Type B pancreatic cell (in vitro differentiated cells): Measurements from ENCODE around the gene CREB5. TPM values are rescaled to one million over a fixed set of nuclear protein-coding genes. Genes with fewer than 3 reads are reported as not detected.

Experiments
- DNase-seq: peaks from one replicate; pipeline ENCODE4 v3.0.0; 2021; ENCODE audit warnings: mixed read lengths; ENCODE audit not compliant: unreplicated experiment; ENCODE audit errors: extremely low spot score
- H3K27ac Mint-ChIP-seq: 2 replicates; pipeline ENCODE4 v1.8.0; 2021; ENCODE audit warnings: mild to moderate bottlenecking, mixed read lengths
- H3K27me3 Mint-ChIP-seq: 2 replicates; pipeline ENCODE4 v1.8.0; 2021; ENCODE audit warnings: mixed read lengths
- H3K36me3 Mint-ChIP-seq: 2 replicates; pipeline ENCODE4 v1.8.0; 2021; ENCODE audit warnings: mixed read lengths
- H3K4me1 Mint-ChIP-seq: one replicate; pipeline ENCODE4 v1.8.0; 2021; ENCODE audit warnings: mixed read lengths; ENCODE audit not compliant: unreplicated experiment
- H3K4me3 Mint-ChIP-seq: 2 replicates; pipeline ENCODE4 v1.8.0; 2021; ENCODE audit warnings: mild to moderate bottlenecking, mixed read lengths
- H3K9me3 Mint-ChIP-seq: 2 replicates; pipeline ENCODE4 v1.8.0; 2021; ENCODE audit warnings: mixed read lengths
- CTCF ChIP-seq: fragments of 200-600 bp; sonication (generic); conservative IDR thresholded peaks from 2 replicates; pipeline ENCODE4 v1.5.0; 2021; ENCODE audit warnings: antibody characterized with exemption, mild to moderate bottlenecking
- total RNA-seq: library from RNA; stranded (reverse); gene quantifications from 2 replicates; pipeline ENCODE4 v1.2.1, GENCODE V29; 2021; ENCODE audit warnings: low replicate concordance

Gene CREB5
- total RNA-seq, 1 donor from 2014 or later: 31.0 TPM

- H3K4me1 Mint-ChIP-seq: peaks cover 40% of the 10 kb centered on the region
- H3K9me3 Mint-ChIP-seq: peaks cover 7% of the 10 kb centered on the region
- H3K27me3 Mint-ChIP-seq: peaks cover 9% of the 10 kb centered on the region
- no peak overlapping the region for H3K27ac Mint-ChIP-seq
- DNase-seq: no peak
- no peak for TF ChIP-seq CTCF
- no peak overlapping the region for H3K4me3 Mint-ChIP-seq
- H3K36me3 Mint-ChIP-seq: peaks cover 4% of the 10 kb centered on the region
Observed at GRCh38 chr7:28697913-28698563, 285.7 kb downstream of the CREB5 start.

GRCh38 chr7:28698840-28699239 is 286.5 kb downstream of the CREB5 start:
- H3K27ac Mint-ChIP-seq: no peak overlapping the region
- DNase-seq: no peak
- peaks cover 39% of the 10 kb centered on the region for H3K4me1 Mint-ChIP-seq
- peaks cover 11% of the 10 kb centered on the region for H3K9me3 Mint-ChIP-seq
- peaks cover 10% of the 10 kb centered on the region for H3K27me3 Mint-ChIP-seq
- H3K4me3 Mint-ChIP-seq: no peak overlapping the region
- H3K36me3 Mint-ChIP-seq: peaks cover 8% of the 10 kb centered on the region
- TF ChIP-seq CTCF: no peak

DNA sequence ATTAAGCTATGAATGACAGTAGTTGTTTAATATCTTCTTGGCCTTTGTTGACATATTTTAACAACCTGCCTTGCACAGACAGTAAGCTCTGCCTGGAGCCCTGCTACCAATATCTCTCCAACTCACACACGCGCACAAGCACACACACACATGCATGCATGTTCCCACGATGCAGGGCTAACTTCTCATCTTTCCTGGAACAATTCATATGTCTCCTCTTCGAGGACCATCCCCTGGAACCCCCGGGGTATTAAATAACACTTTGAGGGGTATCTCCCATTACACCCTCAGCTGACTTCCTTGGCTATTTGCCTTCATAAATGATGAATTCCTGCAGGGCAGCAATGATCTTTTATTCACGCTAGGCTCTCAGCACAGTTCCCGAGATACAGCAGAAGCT is 287.8 kb downstream of the CREB5 start:
- no peak for TF ChIP-seq CTCF
- Mint-ChIP-seq H3K36me3 (peaks cover 8% of the 10 kb centered on the region), H3K27me3 (peaks cover 10% of the 10 kb centered on the region), H3K27ac (no peak overlapping the region), H3K4me3 (peak overlapping the region; percentile 0), H3K4me1 (peaks cover 34% of the 10 kb centered on the region), H3K9me3 (peaks cover 11% of the 10 kb centered on the region)
- DNase-seq: no peak

DNA sequence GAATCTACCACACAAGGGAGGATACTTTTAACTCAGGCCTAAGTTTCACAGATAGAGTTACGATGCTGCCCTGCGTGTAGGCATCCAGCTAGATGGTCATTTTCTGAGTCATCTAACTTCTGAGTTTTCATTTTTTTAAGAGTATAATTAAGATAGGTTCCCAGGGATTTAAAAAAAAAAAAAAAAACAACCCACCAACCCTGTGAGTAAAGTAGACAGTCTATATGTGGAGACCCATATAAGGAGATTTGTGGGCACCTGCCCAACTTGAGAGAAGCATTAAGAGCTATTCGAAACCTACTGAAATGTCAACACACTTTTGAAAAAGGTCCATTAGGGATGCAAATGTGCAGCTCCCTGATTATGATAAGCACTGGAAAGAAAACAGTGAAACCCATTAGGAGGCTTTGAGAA is 288.5 kb downstream of the CREB5 start:
- Mint-ChIP-seq H3K27me3 (peaks cover 10% of the 10 kb centered on the region), H3K27ac (no peak overlapping the region), H3K9me3 (peaks cover 11% of the 10 kb centered on the region), H3K36me3 (peaks cover 8% of the 10 kb centered on the region), H3K4me1 (peaks cover 30% of the 10 kb centered on the region), H3K4me3 (no peak overlapping the region)
- no peak for TF ChIP-seq CTCF
- no peak for DNase-seq

DNA sequence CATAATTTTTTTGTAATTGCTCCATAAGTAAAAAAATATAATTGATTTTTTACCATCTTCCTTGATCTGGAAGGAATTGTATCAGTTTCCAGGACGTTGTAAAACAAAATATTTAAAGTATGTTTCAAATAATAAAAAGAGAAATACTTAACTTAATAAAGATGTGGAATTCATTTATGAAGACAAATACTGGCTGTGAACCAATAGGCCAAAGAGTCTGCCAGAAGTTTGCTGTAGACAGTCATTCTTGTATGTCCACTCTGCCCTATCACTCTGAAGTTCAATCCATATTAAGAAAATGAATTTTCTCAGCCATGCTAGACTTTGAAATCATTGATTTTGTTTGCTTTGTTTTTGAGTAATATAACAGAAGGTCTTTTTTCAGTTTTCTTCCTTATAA is 289.4 kb downstream of the CREB5 start:
- Mint-ChIP-seq H3K9me3 (peaks cover 11% of the 10 kb centered on the region), H3K27ac (no peak overlapping the region), H3K4me3 (no peak overlapping the region), H3K36me3 (peaks cover 8% of the 10 kb centered on the region), H3K4me1 (peaks cover 24% of the 10 kb centered on the region), H3K27me3 (peaks cover 15% of the 10 kb centered on the region)
- no peak for TF ChIP-seq CTCF
- no peak for DNase-seq
